Glutamatergic neuron (in vitro differentiated cells): ENCODE results near the gene NHLRC4. TPM values are rescaled to one million over a fixed set of nuclear protein-coding genes. Genes with fewer than 3 reads are reported as not detected.

Source experiments
- DNase-seq: peaks from one replicate; pipeline ENCODE4 v3.0.0; 2022
- H3K27ac Mint-ChIP-seq: one replicate; pipeline ENCODE4 v1.8.0; 2020; ENCODE audit warnings: mild to moderate bottlenecking, mixed read lengths, inconsistent platforms; ENCODE audit not compliant: unreplicated experiment
- H3K27me3 Mint-ChIP-seq: one replicate; pipeline ENCODE4 v1.8.0; 2020; ENCODE audit warnings: mild to moderate bottlenecking, moderate library complexity, mixed read lengths, inconsistent platforms; ENCODE audit not compliant: unreplicated experiment
- H3K36me3 Mint-ChIP-seq: one replicate; pipeline ENCODE4 v1.8.0; 2020; ENCODE audit warnings: mild to moderate bottlenecking, mixed read lengths, inconsistent platforms; ENCODE audit not compliant: unreplicated experiment
- H3K4me1 Mint-ChIP-seq: one replicate; pipeline ENCODE4 v1.8.0; 2020; ENCODE audit warnings: mild to moderate bottlenecking, low read depth, mixed read lengths, inconsistent platforms; ENCODE audit not compliant: unreplicated experiment
- H3K4me3 Mint-ChIP-seq: one replicate; pipeline ENCODE4 v1.8.0; 2020; ENCODE audit warnings: mild to moderate bottlenecking, mixed read lengths, inconsistent platforms; ENCODE audit not compliant: unreplicated experiment
- H3K9me3 Mint-ChIP-seq: one replicate; pipeline ENCODE4 v1.8.0; 2020; ENCODE audit warnings: mild to moderate bottlenecking, moderate library complexity, mixed read lengths, inconsistent platforms; ENCODE audit not compliant: unreplicated experiment
- CTCF ChIP-seq: fragments of 200-600 bp; sonication (generic); IDR thresholded peaks from one replicate; pipeline ENCODE4 v1.5.0; 2021; ENCODE audit not compliant: partially characterized antibody, unreplicated experiment
- total RNA-seq: library from RNA; stranded (reverse); fragmentation: NEBNext Ultra II Directional; extraction: Animal tissue kit (Norgen Biotek cat#: 25700); gene quantifications from one replicate; pipeline ENCODE4 v1.2.1, GENCODE V29; 2021; ENCODE audit not compliant: unreplicated experiment

NHLRC4 gene
- total RNA-seq, 1 donor from 2014 or later, result 3.4 TPM

GRCh38 chr16:592518-593306, 25.9 kb downstream of the NHLRC4 start:
- Mint-ChIP-seq H3K4me1 (peaks cover 35% of the 10 kb centered on the region), H3K27me3 (peaks cover 20% of the 10 kb centered on the region), H3K4me3 (peak overlapping the region; percentile 61), H3K36me3 (peaks cover 7% of the 10 kb centered on the region), H3K27ac (no peak overlapping the region), H3K9me3 (peaks cover 24% of the 10 kb centered on the region)
- no peak for DNase-seq
- TF ChIP-seq CTCF, result no peak

- Mint-ChIP-seq H3K27me3 (peaks cover 17% of the 10 kb centered on the region), H3K9me3 (peaks cover 20% of the 10 kb centered on the region), H3K4me1 (peaks cover 35% of the 10 kb centered on the region), H3K27ac (no peak overlapping the region), H3K36me3 (peaks cover 7% of the 10 kb centered on the region), H3K4me3 (peak overlapping the region; percentile 74)
- DNase-seq, result no peak
- TF ChIP-seq CTCF, result no peak
Measured at GRCh38 chr16:593406-593805, 26.6 kb downstream of the NHLRC4 start.

- peaks cover 20% of the 10 kb centered on the region for H3K9me3 Mint-ChIP-seq
- peaks cover 35% of the 10 kb centered on the region for H3K4me1 Mint-ChIP-seq
- H3K36me3 Mint-ChIP-seq, result peaks cover 7% of the 10 kb centered on the region
- no peak overlapping the region for H3K27ac Mint-ChIP-seq
- no peak for TF ChIP-seq CTCF
- peak overlapping the region; percentile 74 for H3K4me3 Mint-ChIP-seq
- no peak for DNase-seq
- peaks cover 15% of the 10 kb centered on the region for H3K27me3 Mint-ChIP-seq
Measured at GRCh38 chr16:593807-594206, 27.0 kb downstream of the NHLRC4 start.

- Mint-ChIP-seq H3K4me1 (peaks cover 35% of the 10 kb centered on the region), H3K27ac (no peak overlapping the region), H3K36me3 (peaks cover 7% of the 10 kb centered on the region), H3K4me3 (peak overlapping the region; percentile 30), H3K9me3 (peaks cover 18% of the 10 kb centered on the region), H3K27me3 (peaks cover 13% of the 10 kb centered on the region)
- TF ChIP-seq CTCF, result no peak
- no peak for DNase-seq
Measured at GRCh38 chr16:595094-595528, 28.3 kb downstream of the NHLRC4 start.
